Spleen (tissue), 11 donors: Measurements from ENCODE around the gene ITGB2. TPM values are rescaled to one million over a fixed set of nuclear protein-coding genes. Genes with fewer than 3 reads are reported as not detected.

ENCODE experiments used
- DNase-seq: peaks from one replicate; pipeline ENCODE4 v3.0.0-alpha.2; 2020
- H3K27ac ChIP-seq, 8 donors: fragments of 200-600 bp; sonication (generic) in 7 of 8; 1 replicate in 4 of 8; 2 replicates in 4 of 8; pipeline versions ENCODE4 v1.5.0 to v1.8.0; 2016 to 2021; ENCODE audit warnings: inconsistent platforms in 4 of 8, mild to moderate bottlenecking in 4 of 8, moderate library complexity in 1 of 8
- H3K27me3 ChIP-seq, 7 donors: fragments of 200-600 bp; sonication (generic) in 6 of 7; replicated peaks in 1 of 7; 1 replicate in 4 of 7; 2 replicates in 3 of 7; pipeline versions ENCODE4 v1.5.0 to v1.8.0; 2016 to 2021; ENCODE audit warnings: inconsistent platforms in 3 of 7, mild to moderate bottlenecking in 1 of 7
- H3K36me3 ChIP-seq, 6 donors: fragments of 200-600 bp; sonication (generic) in 5 of 6; 1 replicate in 4 of 6; 2 replicates in 2 of 6; pipeline versions ENCODE4 v1.5.0 to v1.8.0; 2016 to 2021; ENCODE audit warnings: inconsistent platforms in 2 of 6
- H3K4me1 ChIP-seq, 6 donors: fragments of 200-600 bp; sonication (generic) in 5 of 6; 1 replicate in 3 of 6; 2 replicates in 3 of 6; pipeline versions ENCODE4 v1.5.0 to v1.8.0; 2016 to 2021; ENCODE audit warnings: inconsistent platforms in 3 of 6
- H3K4me3 ChIP-seq, 8 donors: fragments of 200-600 bp; sonication (generic) in 7 of 8; 1 replicate in 4 of 8; 2 replicates in 4 of 8; pipeline versions ENCODE4 v1.5.0 to v1.8.0; 2016 to 2021; ENCODE audit warnings: inconsistent platforms in 4 of 8, mild to moderate bottlenecking in 4 of 8, moderate library complexity in 2 of 8
- H3K9me3 ChIP-seq, 8 donors: fragments of 200-600 bp; sonication (generic) in 7 of 8; 1 replicate in 4 of 8; 2 replicates in 4 of 8; pipeline versions ENCODE4 v1.5.0 to v1.8.0; 2016 to 2021; ENCODE audit warnings: inconsistent platforms in 4 of 8
- CTCF ChIP-seq, 11 experiments: fragments of 200-600 bp in 7 of 11; fragments of 450-650 bp in 4 of 11; sonication (generic) in 4 of 11; IDR thresholded peaks in 8 of 11; conservative IDR thresholded peaks in 3 of 11; 1 replicate in 7 of 11; 2 replicates in 4 of 11; pipeline versions ENCODE4 v1.4.0 to v1.8.0; 2016 to 2021; ENCODE audit warnings: antibody characterized with exemption in 11 of 11, inconsistent platforms in 4 of 11, mild to moderate bottlenecking in 1 of 11
- POLR2A ChIP-seq, 3 donors: fragments of 450-650 bp; IDR thresholded peaks; one replicate each; pipeline ENCODE4 v1.5.1; 2017; ENCODE audit warnings: antibody characterized with exemption in 3 of 3, mild to moderate bottlenecking in 1 of 3
- POLR2AphosphoS5 ChIP-seq, 3 donors: sonication (generic); formaldehyde crosslinking; IDR thresholded peaks; one replicate each; pipeline ENCODE4 v1.5.1; 2017; ENCODE audit warnings: antibody characterized with exemption in 3 of 3
- WGBS, 5 donors: extraction: QIAGEN DNeasy Blood & Tissue Kit in 3 of 5; methylation state at CpG; one replicate each; pipeline versions ENCODE4 v1.1.5 to v1.1.7; 2013 to 2018; 5-methylcytosine and 5-hydroxymethylcytosine counted together
- intact Hi-C: fragments of 100-400 bp; cut with DNase I; formaldehyde crosslinking; loops from one replicate; pipeline ENCODE4 v1.15.0; 2023; ENCODE audit warnings: low total_unique reads
- polyA plus RNA-seq, 3 donors: library from polyadenylated mRNA; stranded (reverse); fragments of 200-250 nt; gene quantifications; one replicate each; pipeline ENCODE4 v1.2.1, GENCODE V29; 2013
- total RNA-seq, 7 donors: library from RNA; depleted of rRNA in 3 of 7; stranded (reverse); fragments of >200 nt in 3 of 7; fragmentation: NEBNext Ultra II Directional in 4 of 7; extraction: Animal tissue kit (Norgen Biotek cat#: 25700) in 4 of 7; gene quantifications; one replicate each; pipeline versions ENCODE4 v1.1.0 to v1.2.1, GENCODE V29; 2016 to 2021
- donor health status: healthy with polysubstance abuse.
- donor health status: DM: no; HTN: no; CAD: no; lungs with moderate emphysema.
- donor health status: DM: no; HTN: no; CAD: no.
- donor health status: Bipolar disorder and iron deficiency.
- donor health status: healthy.
- donor health status: DM: no; HTN: no; CAD: no.
- donor health status: DM: yes; HTN: yes; CAD: no.

ITGB2 gene
- total and polyA plus RNA-seq, 10 donors, result 92.1 to 754 (median 338) TPM

GRCh38 chr21:44941567-44941966 lies 20.9 kb upstream of the ITGB2 start:
- TF ChIP-seq CTCF (IDR thresholded peaks at IDR 0.05 in 8 of 11, conservative IDR thresholded peaks at IDR 0.05 in 3 of 11) (no peak), POLR2A (IDR thresholded peaks at IDR 0.05) (no peak), POLR2AphosphoS5 (IDR thresholded peaks at IDR 0.05) (no peak)
- 59 to 81% (median 78%) methylated on average over 8 of the region's 8 CpGs for WGBS, 5 donors
- intact Hi-C loops, result no loop called here
- DNase-seq, result peak; percentile 73
- Histone ChIP-seq H3K27me3 (no peaks in the 10 kb centered on the region), H3K9me3 (no peaks in the 10 kb centered on the region), H3K36me3 (peaks cover 0 to 42% (median 23%) of the 10 kb centered on the region in 6 donors), H3K4me1 (peaks cover 24 to 78% (median 56%) of the 10 kb centered on the region in 6 donors), H3K27ac (peak overlapping the region in 3 of 8 donors; percentile 76 to 86 (median 79)), H3K4me3 (peak overlapping the region in 1 of 8 donors; percentile 99)

GRCh38 chr21:44940116-44940631 lies 19.5 kb upstream of the ITGB2 start:
- no peaks in the 10 kb centered on the region for H3K27me3 ChIP-seq
- DNase-seq, result no peak
- WGBS, 5 donors, result 0 to 3% (median 0%) methylated on average over 21 to 53 of the region's 53 CpGs
- H3K27ac ChIP-seq, result peak overlapping the region; percentile 61 to 86 (median 78)
- no peak for TF ChIP-seq CTCF (IDR thresholded peaks at IDR 0.05 in 8 of 11, conservative IDR thresholded peaks at IDR 0.05 in 3 of 11)
- H3K9me3 ChIP-seq, result no peaks in the 10 kb centered on the region
- H3K4me3 ChIP-seq, result peak overlapping the region; percentile 75 to 99 (median 98)
- H3K36me3 ChIP-seq, result peaks cover 0 to 31% (median 19%) of the 10 kb centered on the region in 6 donors
- intact Hi-C loops, result no loop called here
- H3K4me1 ChIP-seq, result peaks cover 24 to 64% (median 45%) of the 10 kb centered on the region in 6 donors

GRCh38 chr21:44939532-44940115 lies 18.9 kb upstream of the ITGB2 start, which contains the start of gene SLX9:
SLX9 (plus strand) TSS chr21:44940029; CDS start chr21:44940058, 29 bp downstream.
- no peaks in the 10 kb centered on the region for H3K9me3 ChIP-seq
- 1 to 18% (median 2%) methylated on average over 6 to 69 of the region's 69 CpGs for WGBS, 5 donors
- H3K36me3 ChIP-seq, result peaks cover 0 to 30% (median 14%) of the 10 kb centered on the region in 6 donors
- H3K4me3 ChIP-seq, result peak within 1 kb of the TSS; percentile 75 to 99 (median 98)
- peaks cover 24 to 62% (median 43%) of the 10 kb centered on the region in 6 donors for H3K4me1 ChIP-seq
- peak; percentile 95 for DNase-seq
- no peaks in the 10 kb centered on the region for H3K27me3 ChIP-seq
- intact Hi-C loops, result no loop called here
- peak in 1 of 3 donors; percentile 20 for TF ChIP-seq POLR2A (IDR thresholded peaks at IDR 0.05)
- TF ChIP-seq CTCF (IDR thresholded peaks at IDR 0.05 in 8 of 11, conservative IDR thresholded peaks at IDR 0.05 in 3 of 11), result peak in 4 of 11 experiments; percentile 11 to 21 (median 19)
- peak; percentile 86 to 93 (median 87) for TF ChIP-seq POLR2AphosphoS5 (IDR thresholded peaks at IDR 0.05)
- H3K27ac ChIP-seq, result peak within 1 kb of the TSS; percentile 61 to 86 (median 78)
